T-cell (primary cell): ENCODE measurements around the gene VPS41. TPM values are rescaled to one million over a fixed set of nuclear protein-coding genes. Genes with fewer than 3 reads are reported as not detected.

Source experiments
- ATAC-seq, 4 experiments: fragments of 200-7000 bp in 3 of 4; fragments of 150-1000 bp in 1 of 4; cut with Tn5 transposase; replicated peaks in 1 of 4; 1 replicate in 3 of 4; 2 replicates in 1 of 4; pipeline ENCODE4 v1.10.0; 2021; ENCODE audit warnings: moderate library complexity in 3 of 4, mild to moderate bottlenecking in 2 of 4, moderate number of reproducible peaks in 1 of 4
- CTCF ChIA-PET, 2 donors: fragments of 300-600 bp; sonication (Branson Sonifier 250); formaldehyde crosslinking; loops; one replicate each; lab custom pipeline; 2022; ENCODE audit warnings: antibody characterized with exemption in 2 of 2; lab: Charles Lee
- POLR2A ChIA-PET, 2 donors: fragments of 300-600 bp; sonication (Branson Sonifier 250); formaldehyde crosslinking; loops; one replicate each; lab custom pipeline; 2022; ENCODE audit warnings: antibody characterized with exemption in 2 of 2; lab: Charles Lee
- DNase-seq, 35 experiments: peaks; one replicate each; pipeline versions ENCODE4 v3.0.0 to v3.0.0-alpha.2; 2013 to 2023
- H3K27ac ChIP-seq: one replicate; pipeline ENCODE4 v1.5.1; 2013; ENCODE audit warnings: low read length
- H3K27me3 ChIP-seq, 2 experiments: replicated peaks in 1 of 2; 1 replicate in 1 of 2; 2 replicates in 1 of 2; pipeline versions ENCODE4 v1.6.1 to v1.7.0; 2013; ENCODE audit warnings: low read length in 1 of 2, mixed read lengths in 1 of 2; ENCODE audit not compliant: control insufficient read depth in 2 of 2, insufficient read depth in 2 of 2; ENCODE audit errors: extremely low read depth in 1 of 2
- H3K36me3 ChIP-seq, 2 donors: 1 replicate in 1 of 2; 2 replicates in 1 of 2; pipeline versions ENCODE4 v1.6.1 to v1.7.0; 2013; ENCODE audit warnings: low read length in 1 of 2; ENCODE audit not compliant: control insufficient read depth in 2 of 2, insufficient read depth in 1 of 2; ENCODE audit errors: extremely low read depth in 1 of 2
- H3K4me1 ChIP-seq, 2 experiments: 1 replicate in 1 of 2; 2 replicates in 1 of 2; pipeline versions ENCODE4 v1.6.1 to v1.7.0; 2013; ENCODE audit warnings: low read length in 2 of 2, mixed read lengths in 1 of 2; ENCODE audit not compliant: insufficient read depth in 2 of 2, control insufficient read depth in 1 of 2; ENCODE audit errors: extremely low read depth in 1 of 2
- H3K4me3 ChIP-seq, 2 donors: 1 replicate in 1 of 2; 2 replicates in 1 of 2; pipeline versions ENCODE4 v1.5.1 to v1.7.0; 2013; ENCODE audit warnings: mild to moderate bottlenecking in 2 of 2, low read length in 1 of 2, moderate library complexity in 1 of 2; ENCODE audit not compliant: control insufficient read depth in 1 of 2; ENCODE audit errors: extremely low read depth in 1 of 2
- H3K9me3 ChIP-seq: 2 replicates; pipeline ENCODE4 v1.7.0; 2013
- H3K27ac Mint-ChIP-seq, 2 donors: one replicate each; pipeline ENCODE4 v1.8.0; 2020 to 2021; ENCODE audit warnings: mild to moderate bottlenecking in 2 of 2, mixed read lengths in 2 of 2
- H3K27me3 Mint-ChIP-seq, 2 donors: one replicate each; pipeline ENCODE4 v1.8.0; 2021 to 2022; ENCODE audit warnings: mixed read lengths in 2 of 2
- H3K36me3 Mint-ChIP-seq: one replicate; pipeline ENCODE4 v1.8.0; 2021; ENCODE audit warnings: mixed read lengths
- H3K4me1 Mint-ChIP-seq, 3 donors: one replicate each; pipeline ENCODE4 v1.8.0; 2020 to 2022; ENCODE audit warnings: mixed read lengths in 3 of 3, mild to moderate bottlenecking in 1 of 3
- H3K4me3 Mint-ChIP-seq, 3 donors: one replicate each; pipeline ENCODE4 v1.8.0; 2020 to 2022; ENCODE audit warnings: mild to moderate bottlenecking in 3 of 3, mixed read lengths in 3 of 3, moderate library complexity in 3 of 3
- H3K9me3 Mint-ChIP-seq, 3 donors: one replicate each; pipeline ENCODE4 v1.8.0; 2020 to 2022; ENCODE audit warnings: mixed read lengths in 3 of 3
- WGBS: methylation state at CpG from one replicate; pipeline ENCODE4 v1.1.5; 2013; ENCODE audit warnings: missing lambda C conversion rate; ENCODE audit not compliant: insufficient coverage; 5-methylcytosine and 5-hydroxymethylcytosine counted together
- total RNA-seq, 35 experiments: library from RNA in 6 of 35; stranded (reverse) in 6 of 35; fragments of 120-200 nt in 1 of 35; gene quantifications; one replicate each; pipeline versions ENCODE4 v1.2.1 to v1.2.4 and lab custom pipeline; 2013 to 2026

Gene VPS41
- total RNA-seq, 5 donors from 2014 or later (not counting 1 experiment from before 2014, with no cell fraction given): 45.6 to 68.3 (median 55.3) TPM

DNA sequence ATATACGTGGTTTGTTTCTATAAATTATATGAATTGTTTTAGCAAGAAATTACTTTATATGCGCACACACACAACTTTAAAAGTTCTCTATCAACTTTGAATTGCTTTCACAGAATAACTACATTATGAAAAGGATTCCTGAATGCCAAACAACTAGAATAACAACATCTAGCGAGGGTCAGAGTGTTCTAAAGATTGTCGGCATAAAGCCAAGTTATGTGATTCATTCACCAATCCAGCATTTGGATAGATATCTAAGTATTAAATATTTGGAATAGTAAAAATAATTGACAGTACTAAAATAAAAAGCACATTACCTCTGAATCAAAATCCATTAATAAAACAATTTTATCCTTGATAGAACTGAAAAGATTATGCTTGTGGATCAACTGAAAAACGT lies 152.5 kb downstream of the VPS41 start:
- Mint-ChIP-seq H3K27ac (no peak overlapping the region), H3K4me3 (no peak overlapping the region), H3K4me1 (no peaks in the 10 kb centered on the region), H3K9me3 (no peaks in the 10 kb centered on the region), H3K36me3 (peaks cover 71% of the 10 kb centered on the region), H3K27me3 (no peaks in the 10 kb centered on the region)
- ChIA-PET CTCF (no interaction called here), POLR2A (no interaction called here)
- DNase-seq (no peak), ATAC-seq (no peak)
- no peaks in the 10 kb centered on the region for H3K4me1 ChIP-seq
- no peak overlapping the region for H3K27ac ChIP-seq
- no CpG with 5 or more reads among the region's 5 CpGs for WGBS
- H3K9me3 ChIP-seq: no peaks in the 10 kb centered on the region
- peaks cover 9 to 51% of the 10 kb centered on the region in 2 donors for H3K36me3 ChIP-seq
- H3K27me3 ChIP-seq: no peaks in the 10 kb centered on the region
- H3K4me3 ChIP-seq: no peak overlapping the region

- Histone ChIP-seq H3K4me1 (no peaks in the 10 kb centered on the region), H3K27ac (no peak overlapping the region), H3K4me3 (no peak overlapping the region), H3K9me3 (no peaks in the 10 kb centered on the region), H3K27me3 (no peaks in the 10 kb centered on the region), H3K36me3 (peaks cover 6 to 45% of the 10 kb centered on the region in 2 donors)
- ChIA-PET CTCF (no interaction called here), POLR2A (no interaction called here)
- H3K27ac Mint-ChIP-seq: no peak overlapping the region
- no peaks in the 10 kb centered on the region for H3K9me3 Mint-ChIP-seq
- no peak overlapping the region for H3K4me3 Mint-ChIP-seq
- H3K27me3 Mint-ChIP-seq: no peaks in the 10 kb centered on the region
- H3K4me1 Mint-ChIP-seq: no peaks in the 10 kb centered on the region
- peaks cover 81% of the 10 kb centered on the region for H3K36me3 Mint-ChIP-seq
- WGBS: 100% methylated on average over 2 of the region's 4 CpGs
- no peak for DNase-seq
- ATAC-seq: no peak
Observed at GRCh38 chr7:38753347-38753746, 155.6 kb downstream of the VPS41 start.

DNA sequence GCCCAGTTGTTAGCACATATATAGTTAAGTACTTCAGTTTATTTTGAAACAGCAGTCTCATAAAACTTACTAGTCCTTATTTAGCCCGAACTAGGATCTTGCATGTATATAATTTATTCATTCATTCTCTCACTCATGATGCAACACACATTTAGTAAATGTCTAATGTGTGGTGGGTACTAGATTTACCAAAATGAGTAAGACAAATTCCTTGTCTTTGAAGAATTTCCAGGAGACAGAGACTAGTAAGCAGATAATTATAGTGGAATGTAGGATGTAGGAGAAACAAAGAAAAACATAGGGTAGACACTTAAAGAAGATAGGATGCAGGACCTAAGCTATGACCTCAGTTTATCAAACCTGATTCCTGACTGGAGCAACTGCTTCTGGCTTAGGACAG lies 157.6 kb downstream of the VPS41 start:
- ATAC-seq (no peak), DNase-seq (no peak)
- Histone ChIP-seq H3K9me3 (no peaks in the 10 kb centered on the region), H3K4me3 (no peak overlapping the region), H3K27ac (no peak overlapping the region), H3K4me1 (no peaks in the 10 kb centered on the region), H3K36me3 (peaks cover 6 to 46% of the 10 kb centered on the region in 2 donors), H3K27me3 (no peaks in the 10 kb centered on the region)
- H3K9me3 Mint-ChIP-seq: no peaks in the 10 kb centered on the region
- ChIA-PET CTCF (no interaction called here), POLR2A (no interaction called here)
- no peaks in the 10 kb centered on the region for H3K27me3 Mint-ChIP-seq
- no peak overlapping the region for H3K4me3 Mint-ChIP-seq
- no peaks in the 10 kb centered on the region for H3K4me1 Mint-ChIP-seq
- no peak overlapping the region for H3K27ac Mint-ChIP-seq
- no CpG with 5 or more reads among the region's 1 CpG for WGBS
- peaks cover 75% of the 10 kb centered on the region for H3K36me3 Mint-ChIP-seq

GRCh38 chr7:38748056-38748610 lies 160.9 kb downstream of the VPS41 start:
- H3K27me3 Mint-ChIP-seq: no peaks in the 10 kb centered on the region
- CTCF ChIA-PET: no interaction called here
- peak in 1 of 35 experiments; percentile 2 for DNase-seq
- Histone ChIP-seq H3K4me3 (no peak overlapping the region), H3K4me1 (no peaks in the 10 kb centered on the region), H3K9me3 (no peaks in the 10 kb centered on the region), H3K27me3 (no peaks in the 10 kb centered on the region), H3K36me3 (peaks cover 2 to 49% of the 10 kb centered on the region in 2 donors), H3K27ac (no peak overlapping the region)
- no peaks in the 10 kb centered on the region for H3K4me1 Mint-ChIP-seq
- no peak overlapping the region for H3K27ac Mint-ChIP-seq
- no peaks in the 10 kb centered on the region for H3K9me3 Mint-ChIP-seq
- no peak for ATAC-seq
- H3K36me3 Mint-ChIP-seq: peaks cover 75% of the 10 kb centered on the region
- WGBS: 100% methylated on average over 3 of the region's 12 CpGs
- H3K4me3 Mint-ChIP-seq: no peak overlapping the region
- POLR2A ChIA-PET: no interaction called here

DNA sequence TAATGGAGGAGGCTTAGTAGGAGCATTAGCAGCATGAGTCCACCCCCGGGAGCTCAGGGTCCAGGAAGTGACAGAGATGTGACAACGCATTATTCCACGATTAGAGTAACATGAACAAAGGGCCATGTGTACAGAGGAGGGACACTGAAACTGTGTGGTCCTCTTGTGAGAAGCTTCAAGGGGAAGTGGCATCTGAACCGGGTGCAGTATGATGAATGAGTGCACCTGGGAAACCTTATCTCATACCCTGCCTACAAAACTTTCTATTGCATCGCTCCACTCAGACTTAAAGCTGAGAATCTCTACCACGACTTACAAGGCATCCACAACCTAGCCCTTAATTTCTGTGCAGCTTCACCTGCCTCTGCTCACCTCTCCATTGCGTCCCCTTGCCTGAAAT lies 162.6 kb downstream of the VPS41 start:
- DNase-seq: no peak
- ChIA-PET POLR2A (no interaction called here), CTCF (no interaction called here)
- Mint-ChIP-seq H3K27me3 (no peaks in the 10 kb centered on the region), H3K27ac (no peak overlapping the region), H3K4me1 (no peaks in the 10 kb centered on the region), H3K9me3 (no peaks in the 10 kb centered on the region), H3K36me3 (peaks cover 74% of the 10 kb centered on the region), H3K4me3 (no peak overlapping the region)
- ATAC-seq: no peak
- H3K9me3 ChIP-seq: no peaks in the 10 kb centered on the region
- H3K4me1 ChIP-seq: no peaks in the 10 kb centered on the region
- no peak overlapping the region for H3K4me3 ChIP-seq
- no peak overlapping the region for H3K27ac ChIP-seq
- H3K27me3 ChIP-seq: no peaks in the 10 kb centered on the region
- 96% methylated on average over 6 of the region's 7 CpGs for WGBS
- peaks cover 0 to 47% of the 10 kb centered on the region in 2 donors for H3K36me3 ChIP-seq

- no peaks in the 10 kb centered on the region for H3K4me1 Mint-ChIP-seq
- H3K27ac Mint-ChIP-seq: no peak overlapping the region
- no CpG with 5 or more reads among the region's 3 CpGs for WGBS
- no peak overlapping the region for H3K4me3 ChIP-seq
- H3K27me3 Mint-ChIP-seq: no peaks in the 10 kb centered on the region
- H3K36me3 Mint-ChIP-seq: peaks cover 72% of the 10 kb centered on the region
- ATAC-seq (no peak), DNase-seq (no peak)
- H3K4me3 Mint-ChIP-seq: no peak overlapping the region
- H3K9me3 ChIP-seq: no peaks in the 10 kb centered on the region
- no peak overlapping the region for H3K27ac ChIP-seq
- H3K27me3 ChIP-seq: no peaks in the 10 kb centered on the region
- ChIA-PET CTCF (interaction anchor here (0.5 to 1.9 kb wide), 3 partner anchors 18 to 843 kb away, joined by 3 to 5 read pairs (median 4); no protein-coding TSS in a partner anchor), POLR2A (interaction anchor here in 1 of 2 donors (0.5 kb wide), 1 partner anchor 1459 kb away, joined by 3 read pairs; no protein-coding TSS in a partner anchor)
- peaks cover 0 to 38% of the 10 kb centered on the region in 2 donors for H3K36me3 ChIP-seq
- H3K9me3 Mint-ChIP-seq: no peaks in the 10 kb centered on the region
- H3K4me1 ChIP-seq: no peaks in the 10 kb centered on the region
Observed at GRCh38 chr7:38744746-38745145, 164.2 kb downstream of the VPS41 start.
